ENCODE results near the gene NR4A3.

DNA sequence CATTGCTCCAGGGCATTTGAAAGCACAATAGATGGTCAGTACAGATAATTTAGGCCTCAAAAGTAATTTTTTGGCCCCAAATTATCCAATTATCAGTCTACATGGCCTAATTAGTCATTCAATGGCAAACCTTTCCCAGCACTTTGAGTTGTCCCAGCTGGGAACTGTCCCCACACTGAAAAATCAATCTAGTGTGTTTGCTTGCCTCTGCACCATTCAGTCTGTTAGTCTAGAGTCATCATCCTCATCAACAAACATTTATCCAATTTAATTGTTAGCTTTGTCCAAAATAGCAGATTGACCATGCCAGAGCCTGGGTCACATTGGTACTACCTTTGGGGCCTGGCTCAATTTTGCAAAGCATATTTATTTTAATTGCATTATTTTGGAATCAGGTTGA lies 13.9 kb downstream of the NR4A3 start:
- TF ChIP-seq, protein P1, sequence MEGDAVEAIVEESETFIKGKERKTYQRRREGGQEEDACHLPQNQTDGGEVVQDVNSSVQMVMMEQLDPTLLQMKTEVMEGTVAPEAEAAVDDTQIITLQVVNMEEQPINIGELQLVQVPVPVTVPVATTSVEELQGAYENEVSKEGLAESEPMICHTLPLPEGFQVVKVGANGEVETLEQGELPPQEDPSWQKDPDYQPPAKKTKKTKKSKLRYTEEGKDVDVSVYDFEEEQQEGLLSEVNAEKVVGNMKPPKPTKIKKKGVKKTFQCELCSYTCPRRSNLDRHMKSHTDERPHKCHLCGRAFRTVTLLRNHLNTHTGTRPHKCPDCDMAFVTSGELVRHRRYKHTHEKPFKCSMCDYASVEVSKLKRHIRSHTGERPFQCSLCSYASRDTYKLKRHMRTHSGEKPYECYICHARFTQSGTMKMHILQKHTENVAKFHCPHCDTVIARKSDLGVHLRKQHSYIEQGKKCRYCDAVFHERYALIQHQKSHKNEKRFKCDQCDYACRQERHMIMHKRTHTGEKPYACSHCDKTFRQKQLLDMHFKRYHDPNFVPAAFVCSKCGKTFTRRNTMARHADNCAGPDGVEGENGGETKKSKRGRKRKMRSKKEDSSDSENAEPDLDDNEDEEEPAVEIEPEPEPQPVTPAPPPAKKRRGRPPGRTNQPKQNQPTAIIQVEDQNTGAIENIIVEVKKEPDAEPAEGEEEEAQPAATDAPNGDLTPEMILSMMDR (conservative IDR thresholded peaks at IDR 0.05; ENCODE audit: low read depth in 2 of 2) = no peak
- TF ChIP-seq EZH2phosphoT487 (IDR thresholded peaks at IDR 0.05; ENCODE audit: unreplicated experiment) (no peak), POLR2AphosphoS5 (IDR thresholded peaks at IDR 0.05; ENCODE audit: low read depth) (no peak), NANOG (IDR thresholded peaks at IDR 0.05; ENCODE audit: borderline replicate concordance) (no peak)

All from GM23338 (cell line).